ENCODE measurements around the gene ADAMTS17. TPM values are rescaled to one million over a fixed set of nuclear protein-coding genes. Genes with fewer than 3 reads are reported as not detected.

The ADAMTS17 gene
- total RNA-seq, 1 donor from 2014 or later = 6.2 TPM

DNA sequence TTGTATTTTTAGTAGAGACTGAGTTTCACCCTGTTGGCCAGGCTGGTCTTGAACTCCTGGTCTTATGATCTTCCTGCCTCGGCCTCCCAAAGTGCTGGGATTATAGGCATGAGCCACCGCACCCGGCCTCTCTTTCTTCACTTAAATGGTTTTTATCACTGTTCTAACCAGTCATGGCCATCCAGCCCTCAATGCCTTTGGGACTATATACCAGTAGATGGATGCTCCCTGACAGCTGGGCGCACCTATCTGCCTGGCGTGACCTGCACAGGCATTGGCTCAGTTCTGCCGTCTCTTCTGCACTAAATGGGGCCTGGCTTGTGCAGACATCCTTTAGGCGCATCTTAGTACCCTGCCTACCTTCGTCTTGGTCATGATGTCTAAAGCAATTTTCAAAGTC, 233.4 kb downstream of the ADAMTS17 start:
- H3K4me3 ChIP-seq = no peak overlapping the region
- peak; percentile 36 for DNase-seq
- no peaks in the 10 kb centered on the region for H3K36me3 ChIP-seq
- no peaks in the 10 kb centered on the region for H3K27me3 ChIP-seq
- no peak for ATAC-seq
- TF ChIP-seq, protein P1, sequence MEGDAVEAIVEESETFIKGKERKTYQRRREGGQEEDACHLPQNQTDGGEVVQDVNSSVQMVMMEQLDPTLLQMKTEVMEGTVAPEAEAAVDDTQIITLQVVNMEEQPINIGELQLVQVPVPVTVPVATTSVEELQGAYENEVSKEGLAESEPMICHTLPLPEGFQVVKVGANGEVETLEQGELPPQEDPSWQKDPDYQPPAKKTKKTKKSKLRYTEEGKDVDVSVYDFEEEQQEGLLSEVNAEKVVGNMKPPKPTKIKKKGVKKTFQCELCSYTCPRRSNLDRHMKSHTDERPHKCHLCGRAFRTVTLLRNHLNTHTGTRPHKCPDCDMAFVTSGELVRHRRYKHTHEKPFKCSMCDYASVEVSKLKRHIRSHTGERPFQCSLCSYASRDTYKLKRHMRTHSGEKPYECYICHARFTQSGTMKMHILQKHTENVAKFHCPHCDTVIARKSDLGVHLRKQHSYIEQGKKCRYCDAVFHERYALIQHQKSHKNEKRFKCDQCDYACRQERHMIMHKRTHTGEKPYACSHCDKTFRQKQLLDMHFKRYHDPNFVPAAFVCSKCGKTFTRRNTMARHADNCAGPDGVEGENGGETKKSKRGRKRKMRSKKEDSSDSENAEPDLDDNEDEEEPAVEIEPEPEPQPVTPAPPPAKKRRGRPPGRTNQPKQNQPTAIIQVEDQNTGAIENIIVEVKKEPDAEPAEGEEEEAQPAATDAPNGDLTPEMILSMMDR (IDR thresholded peaks at IDR 0.05) = no peak
- intact Hi-C loops (cut with DNase I) = no loop called here
- peaks cover 22% of the 10 kb centered on the region for H3K4me1 ChIP-seq
- no peaks in the 10 kb centered on the region for H3K9me3 ChIP-seq
- H3K27ac ChIP-seq = no peak overlapping the region

DNA sequence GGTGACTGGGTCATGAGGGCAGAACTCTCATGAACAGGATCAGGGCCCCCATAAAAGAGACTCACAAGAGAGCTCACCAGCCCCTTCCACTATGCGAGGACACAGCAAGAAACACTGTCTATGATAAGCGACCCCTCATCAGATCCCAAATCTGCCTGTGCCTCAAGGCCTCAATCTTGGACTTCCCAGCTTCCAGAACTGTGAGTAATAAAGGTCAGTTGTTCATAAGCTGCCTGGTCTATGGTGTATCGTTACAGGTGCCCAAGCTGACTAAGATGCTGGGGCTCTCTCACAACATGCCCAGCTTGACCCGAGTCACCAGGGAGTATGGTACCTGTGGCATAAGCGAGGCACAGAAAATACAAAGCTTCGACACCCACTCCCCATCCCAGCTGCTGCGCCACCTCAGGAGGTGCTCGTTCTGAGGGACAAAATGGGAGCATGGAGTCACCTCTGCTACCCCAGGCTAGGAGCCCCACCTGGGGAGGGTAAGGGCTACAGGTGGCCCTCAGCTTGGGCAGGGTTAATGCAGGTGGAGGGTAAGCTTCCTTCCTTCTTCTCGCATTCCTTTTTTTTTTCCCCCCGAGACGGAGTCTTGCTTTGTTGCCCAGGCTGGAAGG, 234.1 kb downstream of the ADAMTS17 start:
- no peak for ATAC-seq
- Histone ChIP-seq H3K36me3 (no peaks in the 10 kb centered on the region), H3K9me3 (no peaks in the 10 kb centered on the region), H3K27ac (no peak overlapping the region), H3K4me1 (peaks cover 19% of the 10 kb centered on the region), H3K4me3 (no peak overlapping the region), H3K27me3 (no peaks in the 10 kb centered on the region)
- DNase-seq = peak; percentile 12
- TF ChIP-seq, protein P1 (IDR thresholded peaks at IDR 0.05) = no peak
- intact Hi-C loops (cut with DNase I) = no loop called here

DNA sequence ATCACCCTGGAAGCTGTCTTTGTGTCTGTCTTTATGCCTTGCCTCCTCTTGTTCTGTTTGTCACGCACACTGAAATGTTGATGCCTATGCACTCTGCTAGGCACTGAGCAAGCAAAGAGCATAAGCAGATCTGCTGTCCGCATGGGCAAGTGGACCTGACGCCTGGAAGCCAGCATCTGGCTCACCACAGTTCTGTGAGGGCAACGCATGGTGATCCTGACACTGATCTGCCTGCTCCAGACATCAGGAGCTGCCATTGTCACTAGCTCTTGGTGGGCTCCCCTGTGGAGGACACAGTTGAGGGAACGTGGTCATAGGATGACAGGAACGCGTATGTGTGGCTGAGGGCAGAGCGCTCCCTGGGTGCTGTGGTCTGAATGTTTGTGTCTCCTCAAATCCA, 234.6 kb downstream of the ADAMTS17 start:
- intact Hi-C loops (cut with DNase I) = no loop called here
- DNase-seq = peak; percentile 31
- TF ChIP-seq, protein P1 (IDR thresholded peaks at IDR 0.05) = no peak

DNA sequence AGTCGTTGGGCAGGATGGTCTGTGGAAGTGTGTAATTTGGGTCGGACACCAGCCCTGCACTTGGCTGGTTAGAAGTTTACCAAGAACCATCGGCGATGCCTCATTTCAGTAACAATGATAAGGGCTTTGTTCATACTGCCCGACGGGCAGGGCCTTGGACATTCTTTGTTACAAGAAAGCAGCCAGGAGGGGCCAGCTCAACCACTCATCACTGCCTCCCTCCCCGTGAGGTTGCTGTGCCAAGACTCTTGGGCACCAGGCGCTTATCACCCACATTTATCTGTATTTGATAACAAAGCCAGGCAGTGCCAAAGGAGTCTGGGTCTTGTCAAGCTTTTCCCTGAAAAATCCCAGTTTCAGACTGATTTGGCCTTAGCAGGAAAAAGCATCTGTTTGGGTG, 235.0 kb downstream of the ADAMTS17 start:
- Histone ChIP-seq H3K27ac (no peak overlapping the region), H3K27me3 (no peaks in the 10 kb centered on the region), H3K9me3 (no peaks in the 10 kb centered on the region), H3K4me3 (no peak overlapping the region), H3K4me1 (peaks cover 13% of the 10 kb centered on the region), H3K36me3 (no peaks in the 10 kb centered on the region)
- TF ChIP-seq, protein P1 (IDR thresholded peaks at IDR 0.05) = no peak
- intact Hi-C loops (cut with DNase I) = no loop called here
- ATAC-seq (no peak), DNase-seq (peak; percentile 12)

More for the DNA sequence above, 234.6 kb downstream of the ADAMTS17 start:
- no peak overlapping the region for H3K27ac ChIP-seq
- no peak for ATAC-seq
- no peaks in the 10 kb centered on the region for H3K36me3 ChIP-seq
- peaks cover 17% of the 10 kb centered on the region for H3K4me1 ChIP-seq
- no peak overlapping the region for H3K4me3 ChIP-seq
- H3K9me3 ChIP-seq = no peaks in the 10 kb centered on the region
- no peaks in the 10 kb centered on the region for H3K27me3 ChIP-seq

DNA sequence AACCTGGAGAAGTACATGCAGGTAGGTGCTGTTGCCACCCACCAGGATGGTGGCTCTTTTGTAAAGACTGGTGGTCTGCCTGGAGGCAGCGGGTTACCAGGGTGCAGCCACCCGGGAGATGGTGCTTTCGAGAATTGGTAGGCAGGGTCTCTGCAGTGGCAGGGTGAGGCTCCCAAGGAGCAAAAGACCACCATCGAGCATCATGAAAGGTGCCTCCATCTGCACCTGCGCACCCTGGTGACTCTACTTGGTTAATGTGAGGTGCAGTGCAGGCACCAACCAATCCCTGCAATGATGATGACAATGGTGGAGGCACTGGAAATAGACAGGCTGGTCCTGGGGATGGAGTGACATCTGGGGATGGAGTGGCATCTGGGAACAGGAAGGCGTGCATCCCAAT, 236.7 kb downstream of the ADAMTS17 start:
- intact Hi-C loops (cut with DNase I) = no loop called here

More for the DNA sequence above, 236.7 kb downstream of the ADAMTS17 start:
- Histone ChIP-seq H3K9me3 (no peaks in the 10 kb centered on the region), H3K4me1 (no peaks in the 10 kb centered on the region), H3K27ac (no peak overlapping the region), H3K36me3 (no peaks in the 10 kb centered on the region), H3K4me3 (no peak overlapping the region), H3K27me3 (no peaks in the 10 kb centered on the region)
- TF ChIP-seq, protein P1 (IDR thresholded peaks at IDR 0.05) = no peak
- DNase-seq (peak; percentile 23), ATAC-seq (no peak)
